OCI-LY7 (cell line): ENCODE measurements around the gene PIGP. TPM values are rescaled to one million over a fixed set of nuclear protein-coding genes. Genes with fewer than 3 reads are reported as not detected.
"Not testable (repeated sequence)": the region's sequence is repeated elsewhere in the genome, so short reads cannot be mapped to it uniquely, and the experiment has no call there.

ENCODE experiments used
- BruUV-seq: library from RNA; stranded (reverse); fragments of 400-500 nt; replicated peaks from 2 replicates; lab custom pipeline; 2021; lab: Mats Ljungman, UMichigan
- CTCF ChIA-PET: fragments of 300-600 bp; sonication (Branson Sonifier 250); formaldehyde crosslinking; loops from one replicate; lab custom pipeline; 2022; ENCODE audit warnings: antibody characterized with exemption; ENCODE audit not compliant: unreplicated experiment; lab: Charles Lee
- POLR2A ChIA-PET: fragments of 300-600 bp; sonication (Branson Sonifier 250); formaldehyde crosslinking; loops from one replicate; lab custom pipeline; 2022; ENCODE audit warnings: antibody characterized with exemption; lab: Charles Lee
- DNase-seq: peaks from one replicate; pipeline ENCODE4 v3.0.0-alpha.2; 2015; ENCODE audit warnings: low spot score
- H2AFZ ChIP-seq: fragments of 200-600 bp; sonication (generic), shearing (Covaris generic); 2 replicates; pipeline ENCODE4 v1.6.1; 2014; ENCODE audit warnings: mild to moderate bottlenecking, antibody characterized with exemption, low read length, moderate library complexity
- H3K27ac ChIP-seq: fragments of 200-600 bp; sonication (generic); 2 replicates; pipeline ENCODE4 v1.5.1; 2014; ENCODE audit warnings: mixed run types, low read depth, mild to moderate bottlenecking, moderate library complexity, low read length, inconsistent platforms; ENCODE audit not compliant: poor library complexity, severe bottlenecking
- H3K36me3 ChIP-seq: fragments of 200-600 bp; sonication (generic); 2 replicates; pipeline ENCODE4 v1.6.1; 2014; ENCODE audit warnings: mild to moderate bottlenecking, antibody characterized with exemption, low read length, moderate library complexity, mixed read lengths; ENCODE audit not compliant: insufficient read depth
- H3K4me1 ChIP-seq: fragments of 200-600 bp; sonication (generic); 2 replicates; pipeline ENCODE4 v1.5.1; 2014; ENCODE audit warnings: mild to moderate bottlenecking, low read length; ENCODE audit not compliant: insufficient read depth, poor library complexity, severe bottlenecking
- H3K4me2 ChIP-seq: fragments of 200-600 bp; sonication (generic); 2 replicates; pipeline ENCODE4 v1.6.1; 2014; ENCODE audit warnings: mild to moderate bottlenecking, low read length
- H3K4me3 ChIP-seq: fragments of 200-600 bp; sonication (generic); 2 replicates; pipeline ENCODE4 v1.5.1; 2014; ENCODE audit warnings: mild to moderate bottlenecking, low read depth, low read length; ENCODE audit not compliant: poor library complexity, severe bottlenecking
- H3K79me2 ChIP-seq: fragments of 200-600 bp; sonication (generic); 2 replicates; pipeline ENCODE4 v1.6.1; 2016; ENCODE audit warnings: low read depth, mild to moderate bottlenecking, low read length, moderate library complexity, mixed read lengths; ENCODE audit not compliant: insufficient read depth
- H3K9me2 ChIP-seq: fragments of 200-600 bp; sonication (generic); 2 replicates; pipeline ENCODE4 v1.6.1; 2016; ENCODE audit warnings: mild to moderate bottlenecking, low read length, mixed read lengths; ENCODE audit not compliant: insufficient read depth
- H3K9me3 ChIP-seq: fragments of 200-600 bp; sonication (generic); 2 replicates; pipeline ENCODE4 v1.6.1; 2014; ENCODE audit warnings: mild to moderate bottlenecking, mixed run types, low read length, mixed read lengths
- H4K20me1 ChIP-seq: fragments of 200-600 bp; sonication (generic); 2 replicates; pipeline ENCODE4 v1.6.1; 2014; ENCODE audit warnings: mild to moderate bottlenecking, antibody characterized with exemption, low read length, moderate library complexity, mixed read lengths; ENCODE audit not compliant: insufficient read depth
- EZH2phosphoT487 ChIP-seq: fragments of 200-600 bp; sonication (generic); IDR thresholded peaks from 2 replicates; pipeline ENCODE4 v1.6.1; 2018; ENCODE audit warnings: low read depth, borderline replicate concordance, mild to moderate bottlenecking, mixed run types, antibody characterized with exemption, low read length, moderate library complexity, mixed read lengths
- intact Hi-C: fragments of 100-400 bp; cut with micrococcal nuclease; formaldehyde crosslinking; loops from one replicate; pipeline ENCODE4 v1.10.0; 2022; ENCODE audit not compliant: unreplicated experiment
- total RNA-seq, 2 experiments: library from RNA; depleted of rRNA in 1 of 2; stranded (reverse); fragments of >200 nt in 1 of 2; shearing (Covaris generic) in 1 of 2; gene quantifications; 2 replicates each; pipeline ENCODE4 v1.2.3, GENCODE V29; 2014 to 2022
- TF ChIP-seq, protein P1 (sequence below): fragments of 200-600 bp; sonication (generic); conservative IDR thresholded peaks from 2 replicates; pipeline ENCODE4 v1.5.1; 2014; ENCODE audit warnings: mild to moderate bottlenecking, antibody characterized with exemption, low read length, moderate library complexity, mixed read lengths

Gene PIGP
- total RNA-seq, 2 experiments from 2014 or later = 7.4 to 35.4 TPM

DNA sequence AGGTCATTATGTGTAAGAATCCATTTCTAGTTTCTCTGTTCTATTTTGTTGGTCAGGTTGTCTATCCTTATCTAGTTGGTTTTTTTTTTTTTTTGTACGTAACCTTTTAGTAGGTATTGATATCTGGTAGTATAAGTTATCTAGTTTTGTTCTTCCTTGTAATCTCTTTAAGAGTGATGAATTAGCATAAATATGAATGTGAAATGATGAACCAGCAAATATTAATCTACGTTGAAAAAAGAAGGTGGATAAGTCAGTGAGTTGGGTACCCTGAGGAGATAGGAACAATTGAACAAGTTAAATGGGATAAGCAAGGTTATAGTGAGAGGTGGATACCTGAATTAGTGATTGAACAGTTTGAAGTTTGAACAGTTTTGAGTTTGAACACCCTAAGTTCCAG, 34.1 kb upstream of the PIGP start:
- H3K27ac ChIP-seq = no peak overlapping the region
- intact Hi-C loops = no loop called here
- no peaks in the 10 kb centered on the region for H3K4me1 ChIP-seq
- POLR2A ChIA-PET = no interaction called here
- TF ChIP-seq, protein P1, sequence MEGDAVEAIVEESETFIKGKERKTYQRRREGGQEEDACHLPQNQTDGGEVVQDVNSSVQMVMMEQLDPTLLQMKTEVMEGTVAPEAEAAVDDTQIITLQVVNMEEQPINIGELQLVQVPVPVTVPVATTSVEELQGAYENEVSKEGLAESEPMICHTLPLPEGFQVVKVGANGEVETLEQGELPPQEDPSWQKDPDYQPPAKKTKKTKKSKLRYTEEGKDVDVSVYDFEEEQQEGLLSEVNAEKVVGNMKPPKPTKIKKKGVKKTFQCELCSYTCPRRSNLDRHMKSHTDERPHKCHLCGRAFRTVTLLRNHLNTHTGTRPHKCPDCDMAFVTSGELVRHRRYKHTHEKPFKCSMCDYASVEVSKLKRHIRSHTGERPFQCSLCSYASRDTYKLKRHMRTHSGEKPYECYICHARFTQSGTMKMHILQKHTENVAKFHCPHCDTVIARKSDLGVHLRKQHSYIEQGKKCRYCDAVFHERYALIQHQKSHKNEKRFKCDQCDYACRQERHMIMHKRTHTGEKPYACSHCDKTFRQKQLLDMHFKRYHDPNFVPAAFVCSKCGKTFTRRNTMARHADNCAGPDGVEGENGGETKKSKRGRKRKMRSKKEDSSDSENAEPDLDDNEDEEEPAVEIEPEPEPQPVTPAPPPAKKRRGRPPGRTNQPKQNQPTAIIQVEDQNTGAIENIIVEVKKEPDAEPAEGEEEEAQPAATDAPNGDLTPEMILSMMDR = no peak
- TF ChIP-seq EZH2phosphoT487 = no peak
- H3K4me2 ChIP-seq = no peak overlapping the region
- no peaks in the 10 kb centered on the region for H3K9me2 ChIP-seq
- no peak for DNase-seq
- no TSS peak for BruUV-seq
- H3K4me3 ChIP-seq = no peak overlapping the region
- H3K9me3 ChIP-seq = no peaks in the 10 kb centered on the region
- H4K20me1 ChIP-seq = no peaks in the 10 kb centered on the region
- CTCF ChIA-PET = no interaction called here
- H3K79me2 ChIP-seq = no peaks in the 10 kb centered on the region
- H2AFZ ChIP-seq = no peak overlapping the region
- H3K36me3 ChIP-seq = peaks cover 9% of the 10 kb centered on the region

DNA sequence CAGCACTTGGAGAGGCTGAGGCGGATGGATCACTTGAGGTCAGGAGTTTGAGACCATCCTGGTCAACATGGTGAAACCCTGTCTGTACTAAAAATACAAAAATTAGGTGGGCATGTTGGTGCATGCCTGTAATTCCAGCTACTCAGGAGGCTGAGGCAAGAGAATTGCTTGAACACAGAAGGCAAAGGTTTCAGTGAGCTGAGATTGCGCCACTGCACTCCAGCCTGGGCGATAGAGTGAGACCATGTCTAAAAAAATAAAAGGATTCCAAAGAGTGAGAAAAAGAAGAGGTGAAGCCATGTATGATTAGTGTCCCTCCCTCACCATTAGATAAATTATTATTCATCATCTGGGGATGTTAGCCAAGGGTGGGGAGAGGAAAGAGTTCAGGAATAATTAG, 29.9 kb upstream of the PIGP start:
- H3K79me2 ChIP-seq, BruUV-seq, H2AFZ ChIP-seq, H4K20me1 ChIP-seq, H3K4me2 ChIP-seq, H3K9me2 ChIP-seq, H3K9me3 ChIP-seq, H3K27ac ChIP-seq, H3K4me1 ChIP-seq, DNase-seq, H3K4me3 ChIP-seq, CTCF ChIA-PET, POLR2A ChIA-PET, intact Hi-C loops: not testable (repeated sequence)
- H3K36me3 ChIP-seq = peaks cover 23% of the 10 kb centered on the region

DNA sequence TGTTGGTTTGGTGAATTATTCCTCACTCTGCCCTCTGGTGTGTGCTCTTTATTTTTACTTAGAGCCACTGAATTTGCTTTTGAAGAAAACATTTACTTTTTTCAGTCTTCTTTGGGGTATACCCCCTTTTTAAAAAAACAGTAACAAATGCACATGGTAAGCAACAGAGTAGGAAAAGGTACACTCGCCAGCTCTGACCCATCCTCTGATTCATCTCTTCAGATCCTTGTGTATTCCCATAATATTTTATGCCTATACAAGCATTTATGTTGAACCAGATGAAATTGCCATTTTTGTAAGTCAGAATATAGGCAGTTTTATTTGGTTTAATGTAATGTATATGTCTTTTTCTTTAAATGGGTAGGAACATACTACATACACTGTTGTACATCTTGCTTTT, 28.5 kb upstream of the PIGP start:
- peaks cover 36% of the 10 kb centered on the region for H3K36me3 ChIP-seq
- H2AFZ ChIP-seq = no peak overlapping the region
- POLR2A ChIA-PET = no interaction called here
- no peaks in the 10 kb centered on the region for H3K4me1 ChIP-seq
- no peaks in the 10 kb centered on the region for H3K9me2 ChIP-seq
- intact Hi-C loops = no loop called here
- no peaks in the 10 kb centered on the region for H3K9me3 ChIP-seq
- TF ChIP-seq, protein P1 = no peak
- no peaks in the 10 kb centered on the region for H4K20me1 ChIP-seq
- CTCF ChIA-PET = no interaction called here
- H3K4me2 ChIP-seq = no peak overlapping the region
- no peak for DNase-seq
- no TSS peak for BruUV-seq
- no peak overlapping the region for H3K27ac ChIP-seq
- H3K4me3 ChIP-seq = no peak overlapping the region
- no peaks in the 10 kb centered on the region for H3K79me2 ChIP-seq
